Measurements from ENCODE around the gene OR2Z1.

DNA sequence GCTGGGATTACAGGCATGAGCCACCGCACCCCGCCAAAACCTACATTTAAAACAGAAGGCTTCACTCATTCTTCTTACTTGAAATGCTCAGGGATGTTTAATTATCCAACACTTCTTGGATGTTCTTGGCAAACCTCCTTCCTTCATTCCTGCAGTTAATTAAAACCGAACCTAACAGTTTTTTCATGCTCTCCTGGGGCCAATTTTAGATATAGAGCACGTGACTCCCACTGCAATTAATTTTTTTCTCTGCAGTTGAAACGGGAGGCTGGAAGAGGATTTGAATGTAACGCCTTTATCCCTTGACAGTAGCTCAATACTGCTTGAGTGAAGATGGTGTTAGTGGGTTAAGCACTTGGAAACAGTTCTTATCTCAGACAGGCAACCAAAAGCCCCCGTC lies 18.2 kb upstream of the OR2Z1 start:
- TF ChIP-seq POLR2A (IDR thresholded peaks at IDR 0.05): no peak
- TF ChIP-seq, protein P1, sequence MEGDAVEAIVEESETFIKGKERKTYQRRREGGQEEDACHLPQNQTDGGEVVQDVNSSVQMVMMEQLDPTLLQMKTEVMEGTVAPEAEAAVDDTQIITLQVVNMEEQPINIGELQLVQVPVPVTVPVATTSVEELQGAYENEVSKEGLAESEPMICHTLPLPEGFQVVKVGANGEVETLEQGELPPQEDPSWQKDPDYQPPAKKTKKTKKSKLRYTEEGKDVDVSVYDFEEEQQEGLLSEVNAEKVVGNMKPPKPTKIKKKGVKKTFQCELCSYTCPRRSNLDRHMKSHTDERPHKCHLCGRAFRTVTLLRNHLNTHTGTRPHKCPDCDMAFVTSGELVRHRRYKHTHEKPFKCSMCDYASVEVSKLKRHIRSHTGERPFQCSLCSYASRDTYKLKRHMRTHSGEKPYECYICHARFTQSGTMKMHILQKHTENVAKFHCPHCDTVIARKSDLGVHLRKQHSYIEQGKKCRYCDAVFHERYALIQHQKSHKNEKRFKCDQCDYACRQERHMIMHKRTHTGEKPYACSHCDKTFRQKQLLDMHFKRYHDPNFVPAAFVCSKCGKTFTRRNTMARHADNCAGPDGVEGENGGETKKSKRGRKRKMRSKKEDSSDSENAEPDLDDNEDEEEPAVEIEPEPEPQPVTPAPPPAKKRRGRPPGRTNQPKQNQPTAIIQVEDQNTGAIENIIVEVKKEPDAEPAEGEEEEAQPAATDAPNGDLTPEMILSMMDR (IDR thresholded peaks at IDR 0.05): no peak
